Activated gamma-delta T cell treated with Interleukin-2 at 50 U/mL for 16 hours (primary cell): ENCODE results near the gene CEP290.

ENCODE experiments used
- DNase-seq: peaks from one replicate; pipeline ENCODE4 v3.0.0-alpha.2; 2020

CEP290 gene

GRCh38 chr12:88141774-88142609 is at the start of gene CEP290, which contains the start of gene TMTC3:
Gene CEP290 (minus strand): TSS chr12:88142088. CDS start chr12:88141307, 781 bp downstream.
Gene TMTC3 (plus strand): TSS chr12:88142307. CDS start chr12:88148316, 6,009 bp downstream.
- peak; percentile 88 for DNase-seq

GRCh38 chr12:88188180-88188579 is 46.3 kb upstream of the CEP290 start:
- DNase-seq = no peak

DNA sequence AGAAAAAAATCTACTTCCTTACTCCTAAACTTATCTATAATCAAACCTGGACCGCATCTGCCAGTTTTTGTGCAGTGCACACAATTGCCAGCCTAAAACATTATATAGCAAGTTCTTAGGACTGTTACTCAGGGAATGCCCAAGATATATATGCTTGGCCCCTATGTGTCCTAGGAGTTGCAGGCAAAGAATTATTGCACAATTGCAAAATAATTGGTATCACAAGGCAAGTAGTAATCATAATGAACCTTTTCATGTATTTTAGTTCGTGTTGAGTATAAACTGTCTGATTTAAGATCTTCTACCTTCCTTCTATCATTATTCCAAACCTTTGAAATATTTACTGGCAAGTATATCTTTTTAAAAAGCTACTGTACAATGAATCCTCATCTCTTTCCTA is 45.7 kb upstream of the CEP290 start:
- DNase-seq = no peak

DNA sequence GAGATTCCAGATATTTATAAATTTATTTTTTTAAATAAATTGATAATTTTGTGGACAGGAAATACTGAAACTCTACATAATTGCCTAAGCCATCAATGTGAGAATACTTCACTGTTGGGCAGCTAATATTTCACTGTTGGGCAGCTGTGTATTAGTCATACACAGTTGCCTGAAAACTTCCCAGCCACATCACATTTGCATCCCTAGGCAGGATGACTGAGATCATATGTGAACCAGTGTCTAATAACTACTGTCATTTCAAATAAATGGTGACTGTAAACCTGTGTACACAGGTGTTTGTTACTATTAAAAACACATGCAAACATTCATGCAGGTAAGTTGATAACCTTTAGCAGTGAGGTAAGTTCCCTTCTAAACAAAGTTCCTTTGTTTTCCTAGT is 44.1 kb upstream of the CEP290 start:
- no peak for DNase-seq

GRCh38 chr12:88185279-88185678 is 43.4 kb upstream of the CEP290 start:
- no peak for DNase-seq

DNA sequence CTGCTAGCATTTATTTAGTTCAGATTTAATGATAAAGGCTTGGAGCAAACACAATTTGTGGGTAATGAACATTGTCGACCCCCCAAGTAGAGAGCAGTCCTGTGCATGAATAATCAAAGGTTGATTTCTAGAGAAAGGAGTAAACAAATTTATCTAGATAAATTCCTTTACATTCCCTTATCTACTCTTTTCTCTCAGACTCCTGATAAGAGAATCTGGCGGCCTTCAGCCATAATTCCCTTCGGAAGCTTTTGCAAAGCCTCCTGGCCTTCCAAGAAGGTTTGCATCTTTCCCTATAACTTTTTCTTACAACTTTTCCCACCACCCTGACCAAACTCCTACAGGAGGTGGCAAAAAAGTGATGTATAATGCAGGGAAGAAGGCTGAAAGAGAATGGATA is 42.3 kb upstream of the CEP290 start:
- DNase-seq = no peak

GRCh38 chr12:88182416-88182815 is 40.5 kb upstream of the CEP290 start:
- no peak for DNase-seq

DNA sequence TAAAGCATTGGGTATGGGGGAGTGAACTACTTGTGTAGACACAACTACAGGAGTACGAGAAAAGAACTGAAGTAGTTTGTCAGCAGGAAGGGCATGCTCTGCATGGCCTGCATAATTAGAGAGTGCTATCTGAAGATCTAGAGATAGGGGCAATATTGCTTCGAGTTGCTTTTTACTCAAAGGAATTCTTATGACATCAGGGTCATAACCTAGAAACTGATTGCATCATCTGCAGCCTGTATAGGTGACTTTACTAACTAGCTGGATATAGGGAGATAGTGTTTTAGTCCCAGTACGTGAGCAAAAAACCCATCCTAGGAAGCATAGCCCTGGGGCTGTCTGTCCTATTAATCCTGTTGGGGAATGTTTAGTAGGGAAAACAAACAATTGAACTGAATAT is 40.0 kb upstream of the CEP290 start:
- no peak for DNase-seq

DNA sequence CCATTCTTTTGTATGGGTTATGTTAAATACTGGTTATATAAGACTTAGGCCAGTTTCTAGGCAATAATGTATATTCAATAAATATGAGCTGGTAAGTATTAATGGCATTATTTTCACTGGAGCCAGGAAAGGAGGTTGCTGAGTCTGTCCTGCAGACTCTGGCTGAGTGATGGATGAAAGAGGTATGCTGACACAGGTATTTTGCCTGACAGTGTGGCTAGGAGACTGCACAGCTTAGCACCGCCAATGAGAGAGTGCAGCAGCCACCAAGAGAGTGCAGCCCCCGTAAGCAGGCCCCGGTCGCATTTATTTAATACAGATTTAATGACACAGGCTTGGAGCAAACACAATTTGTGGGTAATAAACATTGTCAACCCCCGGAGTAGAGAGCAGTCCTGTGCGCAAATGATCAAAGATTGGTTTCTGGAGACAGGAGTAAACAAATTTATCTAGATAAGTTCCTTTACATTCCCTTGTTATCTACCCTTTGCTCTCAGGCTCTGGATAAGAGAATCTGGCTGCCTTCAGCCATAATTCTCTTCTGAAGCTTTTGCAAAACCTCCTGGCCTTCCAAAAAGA is 37.6 kb upstream of the CEP290 start:
- DNase-seq = no peak

GRCh38 chr12:88175544-88175943 is 33.7 kb upstream of the CEP290 start:
- DNase-seq = no peak

- no peak for DNase-seq
Observed at GRCh38 chr12:88172844-88173407, 31.0 kb upstream of the CEP290 start.

DNA sequence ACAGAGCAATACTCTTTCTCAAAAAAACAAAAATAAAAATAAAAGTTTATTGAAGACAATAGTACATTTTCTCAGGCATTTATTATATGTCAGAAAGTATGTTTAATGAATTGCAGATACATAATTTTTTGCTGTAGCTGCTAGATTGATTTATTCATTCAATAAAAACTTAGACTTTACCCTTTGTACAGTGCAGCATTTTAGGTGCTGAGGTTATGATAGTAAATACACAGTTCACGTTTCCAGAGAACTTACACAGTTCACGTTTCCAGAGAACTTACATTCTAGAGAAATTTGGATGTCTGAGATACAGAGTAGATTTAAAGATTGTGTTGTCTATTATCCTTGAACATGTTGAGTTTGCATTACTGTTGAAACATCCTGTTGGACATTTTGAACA is 25.5 kb upstream of the CEP290 start:
- no peak for DNase-seq

- DNase-seq = no peak
Observed at GRCh38 chr12:88166179-88166578, 24.3 kb upstream of the CEP290 start.

DNA sequence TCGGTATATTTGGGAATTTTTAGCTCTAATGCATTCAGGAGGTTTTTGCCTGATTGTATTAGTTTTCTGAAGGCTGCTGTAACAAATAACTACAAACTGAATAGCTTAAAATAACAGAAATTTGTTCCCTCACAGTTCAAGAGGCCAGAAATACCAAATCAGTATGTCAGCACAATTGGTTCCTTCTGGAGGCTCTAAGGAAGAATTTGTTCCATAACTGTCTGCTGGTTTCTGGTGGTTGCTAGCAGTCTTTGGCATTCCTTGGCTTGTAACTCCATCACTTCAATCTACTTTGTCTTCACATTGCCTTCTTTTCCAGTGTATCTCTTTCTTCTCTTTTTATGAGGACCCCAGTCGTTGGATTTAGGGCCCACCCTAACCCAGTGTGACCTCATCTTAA is 21.5 kb upstream of the CEP290 start:
- DNase-seq = no peak

DNA sequence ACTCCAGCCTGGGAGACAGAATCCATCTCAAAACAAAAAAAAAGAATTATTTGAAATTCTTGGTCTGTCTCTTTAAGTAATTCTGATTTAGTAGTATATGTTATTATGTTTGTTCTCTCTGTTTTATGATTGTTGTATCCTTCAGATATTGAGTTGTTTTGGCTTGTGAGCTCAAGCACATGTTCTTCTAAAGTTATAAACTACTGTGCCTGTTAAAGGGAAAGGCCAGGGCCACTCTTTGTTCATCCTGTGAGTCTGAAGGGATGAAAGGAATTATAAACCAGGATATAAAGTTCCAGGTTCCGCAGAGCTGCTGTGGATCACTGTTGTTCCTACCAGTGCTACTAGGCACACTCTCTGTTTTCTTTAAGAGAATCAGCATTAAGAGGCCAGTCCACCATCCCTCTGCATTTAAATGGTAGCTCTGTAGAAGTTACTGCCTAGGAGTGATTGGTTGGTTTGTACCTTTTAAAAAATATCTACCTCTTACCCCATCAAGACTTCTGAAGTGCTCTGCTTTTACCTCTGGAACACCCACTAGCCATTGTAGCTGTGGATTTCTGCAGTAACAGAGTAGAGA is 14.3 kb upstream of the CEP290 start:
- DNase-seq = no peak

GRCh38 chr12:88153959-88154358 is 12.1 kb upstream of the CEP290 start:
- no peak for DNase-seq

GRCh38 chr12:88150063-88150462 is 8.2 kb upstream of the CEP290 start:
- no peak for DNase-seq

DNA sequence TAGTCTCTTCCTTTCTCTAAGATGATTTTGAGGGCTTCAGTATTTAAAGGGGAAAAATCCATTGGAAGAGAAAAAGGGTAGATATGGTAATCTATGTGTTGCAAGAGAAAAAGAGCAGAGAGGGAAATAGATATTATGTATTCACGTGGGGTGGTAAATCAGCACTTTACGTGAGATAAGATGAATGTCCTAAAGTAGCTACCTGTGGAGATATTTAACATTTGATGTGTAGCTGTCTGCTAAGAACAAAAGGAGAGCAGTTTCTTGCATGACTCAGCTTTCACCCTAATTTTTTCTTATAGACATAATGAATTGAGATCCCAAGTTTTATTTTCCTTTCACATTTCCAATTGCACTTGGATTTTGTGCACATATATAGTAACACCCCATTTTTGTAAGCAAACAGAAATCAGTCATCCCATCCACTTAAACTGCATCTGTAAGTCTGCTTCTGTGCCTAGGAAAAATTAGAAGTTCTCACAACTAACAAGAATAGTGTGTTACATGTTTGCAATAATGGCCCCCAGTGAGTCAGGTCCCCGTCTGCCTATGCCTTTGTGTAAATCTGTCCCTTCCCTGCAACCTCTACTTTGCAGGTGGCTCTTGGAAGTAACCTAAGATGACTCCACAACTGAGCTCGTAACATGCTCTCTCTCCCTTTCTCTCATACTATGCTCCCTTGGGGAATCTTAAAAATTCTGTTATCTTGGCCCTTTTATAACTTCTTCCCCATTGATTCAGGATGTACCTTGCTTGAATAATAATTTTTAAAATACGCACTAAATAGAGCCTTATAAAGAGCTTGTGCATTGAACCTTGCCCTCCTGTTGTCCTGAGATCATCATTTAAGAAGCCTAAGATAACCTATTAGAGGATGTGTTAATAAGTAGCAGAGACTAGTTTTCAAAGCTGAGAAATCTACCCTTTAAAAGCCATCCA is 3.9 kb upstream of the CEP290 start:
- no peak for DNase-seq

DNA sequence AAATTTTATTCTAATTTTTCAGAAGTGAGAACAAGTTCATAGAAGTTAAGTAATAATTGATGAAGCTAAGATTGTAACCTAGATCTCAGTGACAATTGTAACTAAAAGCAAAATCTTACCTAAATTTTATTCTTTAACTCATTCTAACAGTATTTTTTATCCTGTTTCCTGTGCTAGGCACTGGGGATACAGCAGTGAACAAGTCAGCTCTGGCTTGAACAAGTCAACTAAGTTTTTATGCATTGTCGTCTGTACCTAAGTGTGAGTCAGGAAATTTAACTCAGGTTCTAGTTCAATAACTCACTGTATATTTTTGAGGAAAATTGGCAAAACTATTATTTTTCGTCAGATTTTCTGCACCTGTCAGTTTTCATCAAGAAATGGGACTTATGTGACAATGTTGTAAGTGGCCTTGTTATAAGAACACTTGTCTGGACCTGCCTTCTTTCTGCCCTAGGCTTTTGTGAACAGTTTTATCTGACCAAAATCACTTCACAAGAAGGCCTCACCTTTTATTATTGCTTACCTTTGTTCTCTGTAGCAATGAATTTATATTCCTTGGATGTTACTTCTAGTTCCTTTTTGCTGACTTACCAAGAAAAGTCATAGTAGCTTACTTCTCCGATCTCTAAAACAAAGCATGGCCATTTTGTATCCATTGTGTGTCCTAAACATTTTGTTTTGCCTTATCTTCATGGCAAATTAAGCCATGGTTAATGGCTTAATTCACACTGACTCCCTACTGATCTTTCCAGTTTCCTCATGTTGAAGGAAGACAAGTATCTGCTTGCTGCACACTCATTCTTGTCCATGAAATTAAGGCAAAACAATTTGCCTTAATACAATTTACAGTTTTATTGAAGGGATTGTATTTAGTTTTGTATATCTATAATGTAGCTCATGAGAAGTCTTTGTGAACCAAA is 2.9 kb upstream of the CEP290 start:
- no peak for DNase-seq

DNA sequence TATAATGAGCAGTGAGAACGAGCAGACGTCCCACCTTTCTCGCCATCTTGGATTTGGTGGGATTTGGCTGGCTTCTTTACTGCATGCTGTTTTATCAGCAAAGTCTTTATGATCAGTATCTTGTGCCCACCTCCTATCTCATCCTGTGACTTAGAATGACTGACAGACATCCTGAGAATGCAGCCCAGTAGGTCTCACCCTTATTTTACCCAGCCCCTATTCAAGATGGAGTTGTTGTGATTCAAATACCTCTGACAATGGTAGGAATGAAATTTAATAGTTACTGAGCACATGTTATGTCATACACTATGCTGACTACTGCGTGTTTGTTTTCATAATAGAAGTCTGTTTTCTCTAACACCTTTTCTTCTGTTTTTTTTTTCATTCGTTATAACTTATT is 2.1 kb upstream of the CEP290 start:
- DNase-seq = no peak

DNA sequence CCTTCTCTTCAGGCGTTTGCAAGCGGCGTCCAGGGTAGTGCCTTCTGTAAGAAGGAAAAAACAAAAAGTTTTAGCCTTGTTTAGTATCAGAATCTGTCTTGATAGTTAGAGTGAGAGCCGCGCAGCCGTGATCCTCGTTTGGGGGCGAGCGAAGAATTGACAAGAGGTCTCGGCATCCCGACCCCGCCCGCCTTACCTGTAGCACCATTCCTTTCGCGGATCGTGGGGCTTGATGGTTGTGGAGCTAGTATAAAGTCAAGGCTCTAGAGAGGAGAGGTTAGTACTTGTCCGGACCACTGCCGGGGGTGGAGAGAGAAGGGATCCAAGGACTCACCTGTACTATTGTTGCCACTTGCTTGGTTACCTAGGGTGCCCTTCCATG is 713 bp upstream of the CEP290 start:
- peak; percentile 11 for DNase-seq

DNA sequence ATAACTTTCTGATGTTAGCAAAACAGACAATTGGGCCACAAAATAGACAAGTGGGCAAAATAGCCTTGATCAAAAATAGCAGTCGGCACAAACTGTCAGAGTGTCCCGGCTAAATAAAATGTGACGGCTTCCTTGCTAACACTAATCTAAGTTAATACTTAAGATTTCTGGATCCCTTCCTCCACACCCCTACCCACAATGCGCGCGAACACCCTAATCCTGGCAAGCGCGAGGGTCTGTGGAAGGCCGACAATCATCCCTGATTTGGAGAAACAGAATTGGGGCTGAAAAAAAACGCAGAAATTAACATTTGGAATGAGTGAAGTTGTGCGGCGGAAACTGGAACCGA is 489 bp downstream of the CEP290 start:
- no peak for DNase-seq
